Measurements from ENCODE around the gene ORM1.

ORM1 gene

DNA sequence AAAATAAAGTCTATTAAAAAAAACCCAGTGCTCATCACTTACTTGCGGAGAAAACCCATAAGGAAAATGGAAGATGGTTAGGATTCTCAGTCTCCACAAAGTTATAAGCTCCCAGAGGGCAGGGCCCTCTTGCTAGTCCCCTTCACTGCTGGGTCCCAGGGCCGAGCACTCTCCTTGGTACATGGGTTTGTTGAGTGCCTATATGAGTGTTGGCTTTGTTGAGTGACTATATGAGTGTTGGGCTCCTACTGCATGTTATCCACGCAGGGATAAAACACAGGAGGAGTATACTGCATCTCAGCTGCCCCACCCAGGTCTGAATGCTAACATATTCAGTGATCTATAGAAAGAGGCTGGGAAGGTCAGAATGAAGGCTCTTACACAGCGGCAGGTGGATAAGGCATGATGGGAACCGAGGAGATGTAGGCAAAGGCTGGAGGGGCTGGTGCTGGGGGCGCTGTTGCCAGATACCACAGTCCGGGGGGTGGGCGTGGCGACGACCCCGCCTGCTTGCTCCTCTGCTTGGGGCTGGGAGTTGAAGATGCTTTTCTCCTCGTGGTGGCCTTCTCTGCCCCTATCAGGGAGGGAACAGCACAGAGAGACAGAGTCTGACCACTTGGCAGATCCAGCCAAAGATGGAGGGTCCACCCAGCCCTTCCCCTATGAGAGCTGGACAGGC lies 18.4 kb downstream of the ORM1 start:
- Histone ChIP-seq H3K9me3 (ENCODE audit: insufficient read depth, low read depth, low read length) (no peaks in the 10 kb centered on the region), H3K27me3 (ENCODE audit: insufficient read depth, low read length) (no peaks in the 10 kb centered on the region), H3K36me3 (ENCODE audit: insufficient read depth, low read length) (peaks cover 70% of the 10 kb centered on the region), H3K9ac (ENCODE audit: low read depth, low read length) (no peak overlapping the region), H3K27ac (ENCODE audit: low read depth, low read length) (no peak overlapping the region), H3K4me3 (ENCODE audit: low read length) (no peak overlapping the region), H3K4me1 (ENCODE audit: insufficient read depth, low read length) (no peaks in the 10 kb centered on the region)
- WGBS: 90% methylated on average over 12 of the region's 12 CpGs

DNA sequence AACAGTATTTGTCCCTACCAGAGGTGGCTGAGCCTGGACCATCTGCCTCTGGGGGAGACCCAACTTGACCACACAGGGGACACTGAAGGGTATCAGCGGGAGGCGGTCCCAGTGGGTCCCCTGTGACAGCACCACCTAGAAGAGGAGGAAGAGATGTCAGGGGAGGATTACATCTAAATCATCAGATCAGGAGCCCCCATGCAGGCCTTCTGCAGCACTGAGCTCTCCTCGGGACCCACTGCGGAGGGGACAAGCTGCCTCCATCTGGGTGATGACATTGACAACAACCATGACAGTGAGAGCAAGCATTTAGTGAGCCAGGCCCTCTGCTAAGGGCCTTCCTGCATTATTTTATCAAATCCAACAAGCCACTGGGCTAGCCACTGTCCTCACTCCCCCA lies 19.1 kb downstream of the ORM1 start:
- H3K27me3 ChIP-seq (ENCODE audit: insufficient read depth, low read length): no peaks in the 10 kb centered on the region
- no peak overlapping the region for H3K4me3 ChIP-seq (ENCODE audit: low read length)
- H3K9ac ChIP-seq (ENCODE audit: low read depth, low read length): no peak overlapping the region
- H3K36me3 ChIP-seq (ENCODE audit: insufficient read depth, low read length): peaks cover 77% of the 10 kb centered on the region
- 95% methylated on average over 4 of the region's 4 CpGs for WGBS
- no peak overlapping the region for H3K27ac ChIP-seq (ENCODE audit: low read depth, low read length)
- H3K9me3 ChIP-seq (ENCODE audit: insufficient read depth, low read depth, low read length): no peaks in the 10 kb centered on the region
- H3K4me1 ChIP-seq (ENCODE audit: insufficient read depth, low read length): no peaks in the 10 kb centered on the region

DNA sequence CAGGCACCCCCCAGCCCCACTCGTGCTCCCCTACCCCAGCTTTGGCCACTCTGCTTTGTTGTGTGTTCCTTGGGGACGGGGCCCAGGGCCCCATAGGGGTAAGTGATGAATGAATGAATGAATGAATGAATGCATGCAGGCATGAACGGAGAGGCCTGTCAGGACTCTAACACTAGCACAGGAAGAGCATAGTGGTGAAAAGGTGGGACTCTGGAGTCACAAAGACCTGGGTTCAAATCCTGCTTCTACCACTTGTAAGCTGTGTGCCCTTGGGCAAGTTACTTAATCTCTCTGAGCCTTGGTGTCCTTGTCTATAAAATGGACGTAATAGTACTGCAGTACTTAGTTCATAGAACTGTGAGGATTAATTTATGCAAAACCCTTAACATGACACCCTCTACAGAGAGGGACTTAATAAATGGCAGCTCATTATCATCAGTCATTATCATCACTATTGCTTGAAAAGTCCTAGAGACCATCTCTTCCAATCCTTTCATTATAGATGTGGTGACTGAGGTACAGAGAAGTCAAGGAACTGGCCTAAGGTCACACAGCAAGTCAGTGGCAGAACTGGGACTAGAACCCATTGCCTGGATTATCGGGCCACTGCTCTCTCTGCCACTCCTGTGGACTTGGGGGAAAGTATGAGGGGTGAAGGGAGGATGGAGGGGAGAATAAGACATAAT lies 20.0 kb downstream of the ORM1 start:
- Histone ChIP-seq H3K9me3 (ENCODE audit: insufficient read depth, low read depth, low read length) (no peaks in the 10 kb centered on the region), H3K4me1 (ENCODE audit: insufficient read depth, low read length) (no peaks in the 10 kb centered on the region), H3K9ac (ENCODE audit: low read depth, low read length) (no peak overlapping the region), H3K4me3 (ENCODE audit: low read length) (no peak overlapping the region), H3K27ac (ENCODE audit: low read depth, low read length) (no peak overlapping the region), H3K27me3 (ENCODE audit: insufficient read depth, low read length) (no peaks in the 10 kb centered on the region), H3K36me3 (ENCODE audit: insufficient read depth, low read length) (peaks cover 77% of the 10 kb centered on the region)
- WGBS: 93% methylated on average over 5 of the region's 5 CpGs

DNA sequence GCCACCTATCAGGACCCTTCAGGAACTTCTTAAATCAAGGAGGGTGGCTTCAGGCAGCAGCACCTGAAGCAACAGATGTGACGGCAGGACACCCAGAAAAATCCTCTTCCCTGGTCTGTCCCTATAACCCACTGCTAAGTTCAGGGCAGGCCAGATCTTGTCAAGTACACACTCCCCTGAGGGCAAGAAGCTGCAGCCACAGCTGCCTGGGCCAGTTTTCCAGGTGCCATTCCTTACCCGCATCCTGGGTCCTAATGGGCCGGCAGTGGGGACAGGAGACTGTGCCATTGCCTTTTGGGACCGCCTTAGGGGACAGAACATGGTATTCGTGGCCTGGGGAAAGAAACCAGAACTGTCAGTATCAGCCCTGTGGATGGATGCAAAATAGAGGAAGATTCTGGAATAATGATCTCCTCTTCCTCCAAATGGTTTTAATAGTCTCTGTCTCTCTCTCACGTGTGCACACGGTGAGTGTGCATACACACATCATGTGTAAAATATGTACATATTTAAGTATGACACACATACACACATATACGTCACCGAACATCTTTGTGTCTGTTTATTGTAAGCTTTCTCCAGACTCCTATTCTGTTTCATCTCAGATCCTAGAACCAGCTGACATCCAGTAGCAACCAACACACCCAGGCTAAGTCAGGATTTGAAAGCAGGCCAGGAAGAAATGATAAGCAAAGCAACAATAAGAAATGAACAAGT lies 20.7 kb downstream of the ORM1 start:
- H3K27me3 ChIP-seq (ENCODE audit: insufficient read depth, low read length): no peaks in the 10 kb centered on the region
- 95% methylated on average over 8 of the region's 9 CpGs for WGBS
- H3K9me3 ChIP-seq (ENCODE audit: insufficient read depth, low read depth, low read length): no peaks in the 10 kb centered on the region
- H3K27ac ChIP-seq (ENCODE audit: low read depth, low read length): no peak overlapping the region
- H3K4me3 ChIP-seq (ENCODE audit: low read length): no peak overlapping the region
- H3K4me1 ChIP-seq (ENCODE audit: insufficient read depth, low read length): peaks cover 3% of the 10 kb centered on the region
- H3K36me3 ChIP-seq (ENCODE audit: insufficient read depth, low read length): peaks cover 78% of the 10 kb centered on the region
- H3K9ac ChIP-seq (ENCODE audit: low read depth, low read length): no peak overlapping the region

DNA sequence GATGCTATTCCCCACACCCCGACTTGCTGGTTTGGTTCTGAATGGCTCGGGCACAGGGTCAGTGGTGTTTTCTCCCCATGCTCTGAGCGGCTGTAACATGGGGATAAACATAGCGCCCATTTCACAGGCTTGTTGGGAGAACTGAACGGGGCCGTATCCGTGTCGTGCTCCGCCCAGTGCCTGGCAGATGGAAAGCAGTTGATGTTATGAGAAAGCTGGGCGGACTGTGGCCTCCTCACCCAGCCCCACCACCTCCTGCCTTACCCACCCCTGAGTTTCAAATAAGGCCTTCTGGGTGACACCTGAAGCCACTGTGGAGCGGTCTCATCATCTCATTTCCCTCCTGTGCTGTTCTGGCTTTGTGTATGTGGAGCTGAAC lies 21.3 kb downstream of the ORM1 start:
- Histone ChIP-seq H3K27me3 (ENCODE audit: insufficient read depth, low read length) (no peaks in the 10 kb centered on the region), H3K9me3 (ENCODE audit: insufficient read depth, low read depth, low read length) (no peaks in the 10 kb centered on the region), H3K4me3 (ENCODE audit: low read length) (no peak overlapping the region), H3K27ac (ENCODE audit: low read depth, low read length) (no peak overlapping the region), H3K9ac (ENCODE audit: low read depth, low read length) (no peak overlapping the region), H3K36me3 (ENCODE audit: insufficient read depth, low read length) (peaks cover 79% of the 10 kb centered on the region), H3K4me1 (ENCODE audit: insufficient read depth, low read length) (peaks cover 7% of the 10 kb centered on the region)
- 95% methylated on average over 11 of the region's 11 CpGs for WGBS

DNA sequence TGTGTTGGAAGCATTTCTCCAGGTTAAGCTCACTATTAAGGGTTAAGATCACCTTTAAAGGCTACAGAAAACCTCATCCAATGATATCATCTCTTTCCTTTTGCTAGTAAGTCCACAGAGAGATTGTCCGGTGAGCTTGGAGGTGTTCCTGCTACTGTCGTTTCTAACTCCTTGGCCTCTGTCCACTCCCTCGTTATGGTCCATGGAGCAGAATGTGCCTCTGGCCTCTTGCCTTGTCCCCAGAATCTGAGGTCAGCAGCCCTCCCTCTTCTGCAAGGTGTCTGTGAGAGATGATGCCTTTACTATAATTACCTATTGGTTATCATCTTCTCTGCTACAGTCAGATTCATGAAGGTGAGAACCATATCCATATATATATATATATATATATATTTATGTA lies 21.8 kb downstream of the ORM1 start:
- Histone ChIP-seq H3K4me3 (ENCODE audit: low read length) (no peak overlapping the region), H3K36me3 (ENCODE audit: insufficient read depth, low read length) (peaks cover 79% of the 10 kb centered on the region), H3K27ac (ENCODE audit: low read depth, low read length) (no peak overlapping the region), H3K27me3 (ENCODE audit: insufficient read depth, low read length) (no peaks in the 10 kb centered on the region), H3K9ac (ENCODE audit: low read depth, low read length) (no peak overlapping the region), H3K4me1 (ENCODE audit: insufficient read depth, low read length) (peaks cover 10% of the 10 kb centered on the region), H3K9me3 (ENCODE audit: insufficient read depth, low read depth, low read length) (no peaks in the 10 kb centered on the region)
- 93% methylated on average over 3 of the region's 3 CpGs for WGBS

DNA sequence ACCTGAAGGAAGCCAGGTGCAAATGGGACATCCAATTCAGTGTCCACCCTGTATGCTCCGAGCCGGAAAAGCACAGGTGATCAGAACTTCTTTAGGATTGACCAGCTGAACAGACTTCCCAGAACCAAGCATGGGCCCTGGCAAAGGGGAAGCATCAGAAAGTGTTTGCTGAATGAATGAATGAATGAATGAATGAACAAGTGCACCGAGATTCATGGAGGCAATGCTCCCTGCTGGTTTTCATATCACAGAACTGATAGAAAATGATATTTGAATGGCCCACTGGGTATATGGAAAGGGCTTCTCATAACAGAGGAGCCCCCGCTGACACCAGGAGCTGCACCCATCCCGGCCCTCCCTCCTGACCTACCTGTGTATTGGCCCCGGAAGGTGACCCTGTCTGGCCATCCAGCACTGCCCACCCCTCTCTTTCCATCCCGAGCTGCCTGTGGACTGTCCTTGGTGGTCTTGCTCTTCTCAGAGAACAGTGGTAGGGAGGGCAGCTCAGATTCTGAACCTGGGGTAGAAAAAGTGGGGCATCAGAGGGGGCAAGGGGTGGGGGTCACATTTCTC lies 22.7 kb downstream of the ORM1 start:
- no peaks in the 10 kb centered on the region for H3K27me3 ChIP-seq (ENCODE audit: insufficient read depth, low read length)
- H3K9me3 ChIP-seq (ENCODE audit: insufficient read depth, low read depth, low read length): no peaks in the 10 kb centered on the region
- no peak overlapping the region for H3K4me3 ChIP-seq (ENCODE audit: low read length)
- no peak overlapping the region for H3K9ac ChIP-seq (ENCODE audit: low read depth, low read length)
- H3K27ac ChIP-seq (ENCODE audit: low read depth, low read length): no peak overlapping the region
- WGBS: 93% methylated on average over 7 of the region's 7 CpGs
- peaks cover 81% of the 10 kb centered on the region for H3K36me3 ChIP-seq (ENCODE audit: insufficient read depth, low read length)
- H3K4me1 ChIP-seq (ENCODE audit: insufficient read depth, low read length): peaks cover 10% of the 10 kb centered on the region

DNA sequence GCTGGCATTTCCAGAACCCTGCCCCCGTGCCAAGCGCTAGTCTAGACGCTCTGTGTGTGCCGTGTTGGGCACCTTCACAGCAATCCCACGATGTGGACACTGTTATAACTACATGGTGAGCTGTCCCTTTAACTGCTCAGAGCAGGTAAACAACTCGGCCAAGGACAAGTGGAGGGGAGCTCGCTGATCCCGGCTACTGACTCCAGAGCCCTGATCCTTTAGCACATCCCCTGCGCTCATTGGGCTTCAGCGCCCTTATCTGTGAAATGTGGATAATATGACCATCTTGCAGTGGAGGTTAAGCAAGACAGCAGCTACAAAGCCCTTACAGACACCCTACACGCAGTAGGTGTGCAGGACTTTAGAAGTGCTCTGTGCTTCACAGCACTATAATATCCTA lies 23.2 kb downstream of the ORM1 start:
- 96% methylated on average over 11 of the region's 11 CpGs for WGBS
- H3K4me1 ChIP-seq (ENCODE audit: insufficient read depth, low read length): peaks cover 10% of the 10 kb centered on the region
- H3K9ac ChIP-seq (ENCODE audit: low read depth, low read length): no peak overlapping the region
- no peaks in the 10 kb centered on the region for H3K27me3 ChIP-seq (ENCODE audit: insufficient read depth, low read length)
- H3K27ac ChIP-seq (ENCODE audit: low read depth, low read length): no peak overlapping the region
- H3K4me3 ChIP-seq (ENCODE audit: low read length): no peak overlapping the region
- peaks cover 80% of the 10 kb centered on the region for H3K36me3 ChIP-seq (ENCODE audit: insufficient read depth, low read length)
- H3K9me3 ChIP-seq (ENCODE audit: insufficient read depth, low read depth, low read length): no peaks in the 10 kb centered on the region

DNA sequence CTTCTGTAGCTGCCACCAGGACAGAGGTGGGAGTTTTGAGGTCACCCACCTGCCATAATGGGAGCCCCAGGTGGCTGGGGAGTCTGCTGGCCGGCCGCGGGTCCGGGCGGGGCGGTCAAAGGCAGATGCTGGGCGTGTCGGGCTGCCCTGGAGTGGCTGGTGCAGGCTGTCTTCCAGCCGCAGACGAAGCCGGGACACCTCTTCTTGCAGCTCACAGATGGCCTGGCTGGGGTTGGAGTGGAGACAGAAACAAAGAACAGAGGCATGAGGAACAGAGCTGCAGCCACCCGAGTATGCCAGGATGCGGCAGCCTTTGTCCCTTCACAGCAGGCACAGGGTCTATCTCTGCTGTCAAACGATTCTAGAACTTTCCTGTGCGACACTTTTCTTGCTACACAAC lies 24.8 kb downstream of the ORM1 start:
- peaks cover 72% of the 10 kb centered on the region for H3K36me3 ChIP-seq (ENCODE audit: insufficient read depth, low read length)
- H3K4me3 ChIP-seq (ENCODE audit: low read length): no peak overlapping the region
- no peak overlapping the region for H3K27ac ChIP-seq (ENCODE audit: low read depth, low read length)
- H3K9me3 ChIP-seq (ENCODE audit: insufficient read depth, low read depth, low read length): no peaks in the 10 kb centered on the region
- no peaks in the 10 kb centered on the region for H3K27me3 ChIP-seq (ENCODE audit: insufficient read depth, low read length)
- WGBS: 89% methylated on average over 15 of the region's 15 CpGs
- peaks cover 10% of the 10 kb centered on the region for H3K4me1 ChIP-seq (ENCODE audit: insufficient read depth, low read length)
- no peak overlapping the region for H3K9ac ChIP-seq (ENCODE audit: low read depth, low read length)

DNA sequence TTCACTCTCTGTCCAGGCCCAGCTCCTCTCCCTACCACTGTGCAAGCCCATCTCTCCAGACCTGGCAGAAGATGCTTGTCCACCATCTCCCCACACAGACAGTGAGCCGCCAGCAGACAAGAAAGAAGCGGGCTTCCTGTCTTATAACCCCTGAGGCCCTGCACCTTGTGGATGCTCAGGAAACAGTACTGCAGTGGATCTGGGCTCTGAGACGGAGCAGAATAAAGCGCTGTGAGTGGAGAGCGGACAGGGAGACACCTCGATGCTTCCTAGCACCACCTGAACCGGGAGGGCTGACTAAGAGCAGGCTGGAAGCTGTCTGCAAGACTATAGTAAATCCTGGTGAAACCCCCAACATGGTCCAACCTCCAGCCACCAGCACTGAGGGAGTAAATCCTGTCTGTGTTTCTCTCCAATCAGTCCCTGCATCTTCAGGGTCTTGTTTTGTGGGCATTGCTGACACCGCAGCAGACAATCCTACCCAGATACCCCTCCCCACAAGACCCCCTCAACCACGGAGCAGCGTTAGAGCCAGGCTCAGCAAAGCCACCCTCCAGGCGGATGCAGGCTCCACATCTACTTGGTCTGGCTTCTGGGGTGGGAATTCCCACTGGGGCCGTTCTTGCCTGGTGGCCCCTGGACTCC lies 25.5 kb downstream of the ORM1 start:
- H3K9me3 ChIP-seq (ENCODE audit: insufficient read depth, low read depth, low read length): no peaks in the 10 kb centered on the region
- no peak overlapping the region for H3K27ac ChIP-seq (ENCODE audit: low read depth, low read length)
- H3K36me3 ChIP-seq (ENCODE audit: insufficient read depth, low read length): peaks cover 66% of the 10 kb centered on the region
- peaks cover 10% of the 10 kb centered on the region for H3K4me1 ChIP-seq (ENCODE audit: insufficient read depth, low read length)
- WGBS: 81% methylated on average over 12 of the region's 12 CpGs
- H3K9ac ChIP-seq (ENCODE audit: low read depth, low read length): peak overlapping the region; percentile 18; the same call in 1 of the 2 replicates
- no peaks in the 10 kb centered on the region for H3K27me3 ChIP-seq (ENCODE audit: insufficient read depth, low read length)
- H3K4me3 ChIP-seq (ENCODE audit: low read length): no peak overlapping the region
